HG03575 (cell line): ENCODE measurements around the gene CCDC73.
"Not testable (repeated sequence)": the region's sequence is repeated elsewhere in the genome, so short reads cannot be mapped to it uniquely, and the experiment has no call there.

Experiments
- ATAC-seq: cut with Tn5 transposase; IDR thresholded peaks from one replicate; pipeline ENCODE4 v1.9.1; 2021; ENCODE audit not compliant: unreplicated experiment, insufficient number of reproducible peaks, low FRiP score; ENCODE audit errors: extremely low read depth

CCDC73 gene

DNA sequence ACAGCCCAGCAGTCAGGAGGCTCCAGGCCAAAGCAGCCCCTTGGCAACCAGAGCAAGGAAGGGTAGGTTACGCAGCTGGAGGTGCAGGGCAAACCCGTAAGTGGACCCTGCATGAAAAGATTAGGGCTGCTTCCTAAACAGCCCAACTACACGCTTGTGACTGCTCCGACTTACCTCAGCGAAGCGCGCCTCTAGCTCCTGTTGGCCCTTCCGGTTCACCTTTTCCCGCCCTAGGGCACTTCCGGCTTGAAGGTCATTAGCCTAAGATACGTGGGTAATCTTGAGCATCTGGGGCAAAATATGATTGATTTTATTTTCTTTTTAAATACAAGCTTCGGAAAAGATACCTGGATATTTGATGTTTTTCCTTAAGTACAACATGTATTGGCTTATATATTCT is at the start of gene CCDC73:
CCDC73 (minus strand) TSS at position 224 of the 400 bp plus-strand sequence. CDS start 34,419 bp downstream, outside the sequence.
- no peak for ATAC-seq

DNA sequence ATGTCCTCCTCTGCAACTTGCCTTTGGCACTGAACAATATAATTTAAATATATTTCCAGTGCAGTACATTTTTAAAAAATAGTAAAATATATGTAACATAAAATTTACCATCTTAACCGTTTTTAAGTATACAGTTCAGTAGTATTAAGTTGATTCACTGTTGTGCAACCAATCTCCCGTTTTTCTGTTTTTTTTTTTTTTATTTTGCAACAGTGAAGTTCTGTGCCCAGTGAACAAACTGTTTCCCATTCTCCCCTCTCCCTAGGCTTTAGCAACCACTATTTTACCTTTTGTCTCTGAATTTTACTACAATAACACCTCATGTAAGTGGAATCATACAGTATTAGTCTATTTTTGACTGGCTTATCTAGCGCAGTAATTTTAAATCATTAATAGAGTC is 49.1 kb upstream of the CCDC73 start:
- no peak for ATAC-seq

DNA sequence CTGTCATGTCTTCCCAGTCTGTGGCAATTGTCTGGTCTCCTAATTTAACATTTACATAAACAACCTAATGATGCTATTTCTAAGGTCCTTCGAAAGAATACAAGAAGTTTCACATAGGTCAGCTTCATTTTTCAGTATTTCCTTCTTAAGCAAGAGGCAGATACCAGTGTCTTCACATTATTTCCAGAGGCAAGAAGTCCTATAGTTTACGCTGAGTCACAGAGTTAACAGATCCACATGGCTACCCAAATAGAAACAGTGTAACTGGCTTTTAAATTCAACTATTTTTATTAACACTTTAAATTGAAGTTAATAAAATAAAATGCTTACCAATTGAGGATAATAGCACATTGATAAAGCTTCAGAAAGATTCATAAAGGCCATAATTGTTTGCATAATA is 46.1 kb upstream of the CCDC73 start:
- ATAC-seq: no peak

DNA sequence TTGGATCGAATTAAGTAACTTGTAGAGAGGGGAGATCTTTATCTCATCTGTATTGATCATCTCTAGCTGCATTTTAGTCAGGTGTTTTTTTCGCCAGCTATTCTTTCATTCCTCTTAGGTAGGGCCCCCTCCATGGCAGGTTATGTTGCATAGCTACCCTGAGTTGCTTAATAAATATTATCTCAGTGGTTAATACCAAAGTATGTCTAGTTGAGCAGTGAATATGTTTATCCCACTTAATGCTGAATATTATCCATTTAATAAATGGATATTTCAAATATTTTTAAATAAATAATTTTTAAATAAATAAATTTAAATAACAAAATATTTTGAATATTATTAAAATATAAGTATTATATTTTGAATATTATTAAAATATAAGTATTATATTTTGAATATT is 44.8 kb upstream of the CCDC73 start:
- ATAC-seq: no peak

DNA sequence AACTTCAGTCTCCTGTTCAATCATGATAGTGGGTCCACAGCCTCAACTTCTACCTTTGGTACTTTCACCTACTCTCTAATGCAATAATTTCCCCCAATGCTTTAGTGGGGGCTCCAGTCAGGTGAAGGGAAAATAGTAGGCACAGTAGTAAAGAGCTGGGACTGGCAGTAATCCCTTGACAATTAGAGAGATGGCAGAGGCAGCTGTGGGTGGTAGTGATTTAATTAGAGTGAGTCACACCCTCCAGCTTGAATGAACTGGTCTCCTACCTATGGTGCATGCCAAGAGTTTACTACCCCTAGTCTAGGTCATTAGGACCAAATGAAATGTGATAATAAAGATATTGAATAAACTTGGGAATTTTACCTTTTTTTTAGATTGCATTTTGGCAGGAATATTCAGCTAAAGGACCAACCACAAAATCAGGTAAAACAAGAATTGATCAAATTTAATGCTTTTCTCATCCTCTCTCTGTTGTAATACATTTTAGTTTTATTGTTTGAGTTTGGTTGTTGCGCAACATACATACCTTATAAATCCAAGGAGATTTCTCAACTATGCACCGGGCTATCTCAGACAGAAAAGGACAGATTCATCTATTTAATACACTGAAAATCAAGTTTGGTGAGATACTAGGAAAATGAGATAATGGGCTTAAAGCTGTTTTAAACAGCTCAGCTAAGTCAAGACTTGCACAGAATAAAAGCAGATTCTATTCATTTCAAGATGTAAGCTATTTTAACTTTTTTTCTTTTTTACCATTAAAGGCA is 44.2 kb upstream of the CCDC73 start:
- ATAC-seq: no peak

GRCh38 chr11:32836946-32837345 is 42.5 kb upstream of the CCDC73 start:
- ATAC-seq: no peak

- ATAC-seq: no peak
Observed at GRCh38 chr11:32833921-32834320, 39.5 kb upstream of the CCDC73 start.

GRCh38 chr11:32831221-32831620 is 36.8 kb upstream of the CCDC73 start:
- ATAC-seq: no peak

- no peak for ATAC-seq
Observed at GRCh38 chr11:32830796-32831195, 36.3 kb upstream of the CCDC73 start.

GRCh38 chr11:32830413-32830738 is 35.9 kb upstream of the CCDC73 start:
- no peak for ATAC-seq

GRCh38 chr11:32829680-32830412 is 35.4 kb upstream of the CCDC73 start, which contains the start of gene PRRG4:
Gene PRRG4 (plus strand): TSS chr11:32829927. CDS start chr11:32830530, 603 bp downstream.
- ATAC-seq: no peak

GRCh38 chr11:32829157-32829679 is 34.8 kb upstream of the CCDC73 start:
- no peak for ATAC-seq

GRCh38 chr11:32827276-32827675 is 32.8 kb upstream of the CCDC73 start:
- ATAC-seq: no peak

GRCh38 chr11:32826113-32826512 is 31.7 kb upstream of the CCDC73 start:
- no peak for ATAC-seq

- not testable (repeated sequence) for ATAC-seq
Observed at GRCh38 chr11:32823617-32824016, 29.2 kb upstream of the CCDC73 start.

DNA sequence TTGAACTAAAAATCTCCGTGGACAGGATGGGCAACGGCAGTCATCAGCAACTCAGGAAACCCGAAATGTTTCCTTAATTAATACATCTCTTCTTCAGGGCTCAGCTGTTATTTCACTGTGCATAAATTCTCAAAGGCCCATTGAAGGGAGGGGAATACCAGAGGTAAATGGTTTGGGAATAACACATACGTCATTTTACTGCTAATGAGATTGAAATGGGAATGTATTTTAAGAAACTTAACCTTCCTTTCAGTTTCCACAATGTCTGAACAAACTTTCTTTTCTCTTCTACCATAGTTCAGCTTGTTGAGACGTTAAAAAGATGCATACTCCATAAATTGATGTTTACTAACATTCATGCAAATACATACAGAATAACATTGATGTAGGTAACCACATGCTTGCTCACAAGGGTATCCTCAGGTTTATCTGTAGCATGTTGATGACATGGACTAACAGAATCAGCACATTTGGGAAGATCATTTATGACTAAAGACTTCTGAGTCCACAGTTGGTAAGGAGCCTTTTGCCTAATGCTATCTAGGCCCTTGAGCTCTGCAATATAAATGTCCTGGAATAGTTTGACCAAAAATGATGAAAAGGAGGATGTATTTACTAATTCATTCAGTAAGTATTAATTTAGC is 27.6 kb upstream of the CCDC73 start:
- ATAC-seq: no peak

- no peak for ATAC-seq
Observed at GRCh38 chr11:32821517-32821916, 27.1 kb upstream of the CCDC73 start.

DNA sequence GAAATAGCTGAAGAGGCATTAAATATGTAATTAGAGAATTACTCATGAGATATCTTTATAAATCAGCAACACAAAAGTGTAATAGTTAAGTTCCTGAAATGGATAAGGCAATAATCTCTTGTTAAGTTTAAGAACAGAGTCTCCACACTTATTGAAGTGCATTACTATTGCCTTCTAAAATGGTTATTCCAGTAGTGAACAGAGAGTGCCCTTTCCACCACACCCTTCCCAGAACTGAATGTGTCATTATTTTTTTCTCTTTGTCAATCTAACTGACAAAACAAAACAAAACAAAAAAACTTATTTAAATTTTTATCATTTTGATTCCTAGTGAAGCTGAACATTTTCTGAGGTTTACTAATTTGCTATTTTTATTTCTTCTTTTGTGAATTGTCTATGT is 26.0 kb upstream of the CCDC73 start:
- no peak for ATAC-seq

- no peak for ATAC-seq
Observed at GRCh38 chr11:32819187-32819586, 24.7 kb upstream of the CCDC73 start.

GRCh38 chr11:32817852-32818183 is 23.4 kb upstream of the CCDC73 start:
- ATAC-seq: no peak
